ENCODE data around the gene PPP1R15B.

Gene PPP1R15B

DNA sequence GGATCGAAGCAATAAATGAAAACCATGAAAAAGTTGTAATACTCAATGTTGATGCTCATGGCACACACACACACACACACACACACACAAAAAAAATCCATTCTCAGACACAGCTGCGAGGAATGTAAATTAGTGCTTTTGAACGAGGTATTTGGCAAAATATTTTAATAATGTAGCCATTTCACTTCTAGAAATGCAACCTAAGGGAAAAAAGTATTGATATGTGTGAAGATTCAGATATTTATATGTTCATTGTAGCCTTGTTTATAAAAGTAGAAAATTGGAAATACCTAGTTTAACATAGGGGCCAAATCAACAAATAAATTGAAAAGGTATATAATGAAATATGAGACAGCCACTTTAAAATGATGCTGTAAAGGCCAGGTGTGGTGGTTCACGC is 55.7 kb downstream of the PPP1R15B start:
- no peak overlapping the region for H3K4me3 ChIP-seq (ENCODE audit: low read depth, low read length)
- POLR2A ChIA-PET: no interaction called here
- TF ChIP-seq, protein P1, sequence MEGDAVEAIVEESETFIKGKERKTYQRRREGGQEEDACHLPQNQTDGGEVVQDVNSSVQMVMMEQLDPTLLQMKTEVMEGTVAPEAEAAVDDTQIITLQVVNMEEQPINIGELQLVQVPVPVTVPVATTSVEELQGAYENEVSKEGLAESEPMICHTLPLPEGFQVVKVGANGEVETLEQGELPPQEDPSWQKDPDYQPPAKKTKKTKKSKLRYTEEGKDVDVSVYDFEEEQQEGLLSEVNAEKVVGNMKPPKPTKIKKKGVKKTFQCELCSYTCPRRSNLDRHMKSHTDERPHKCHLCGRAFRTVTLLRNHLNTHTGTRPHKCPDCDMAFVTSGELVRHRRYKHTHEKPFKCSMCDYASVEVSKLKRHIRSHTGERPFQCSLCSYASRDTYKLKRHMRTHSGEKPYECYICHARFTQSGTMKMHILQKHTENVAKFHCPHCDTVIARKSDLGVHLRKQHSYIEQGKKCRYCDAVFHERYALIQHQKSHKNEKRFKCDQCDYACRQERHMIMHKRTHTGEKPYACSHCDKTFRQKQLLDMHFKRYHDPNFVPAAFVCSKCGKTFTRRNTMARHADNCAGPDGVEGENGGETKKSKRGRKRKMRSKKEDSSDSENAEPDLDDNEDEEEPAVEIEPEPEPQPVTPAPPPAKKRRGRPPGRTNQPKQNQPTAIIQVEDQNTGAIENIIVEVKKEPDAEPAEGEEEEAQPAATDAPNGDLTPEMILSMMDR (IDR thresholded peaks at IDR 0.05; ENCODE audit: insufficient read depth, low read length, missing control alignments): no peak
- DNase-seq (ENCODE audit: low read depth, low spot score): no peak
- CTCF ChIA-PET: interaction anchor here (3.2 to 7.3 kb wide), 3 partner anchors 7 to 142 kb away, joined by 11 to 58 read pairs (median 14); partner anchors contain the start of gene GOLT1A

DNA sequence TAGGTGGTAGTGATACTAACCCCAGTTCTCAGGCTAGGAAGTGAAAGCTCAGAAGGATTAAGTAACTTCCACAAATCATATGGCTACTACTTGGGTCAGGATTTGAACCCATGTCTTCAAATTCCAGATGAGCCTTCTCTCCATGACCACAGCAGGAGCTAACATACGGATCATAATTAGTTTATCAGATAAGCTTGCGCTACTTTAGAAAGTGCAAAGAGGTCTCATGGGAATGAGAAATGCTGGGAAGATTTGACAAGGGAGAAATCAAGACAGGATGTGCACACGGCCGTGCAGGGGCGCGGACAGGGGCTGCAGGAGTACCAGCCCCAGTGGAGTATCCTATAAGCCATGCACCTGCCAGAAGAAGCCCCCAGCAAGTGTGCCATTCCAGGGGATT is 57.0 kb downstream of the PPP1R15B start:
- no peak overlapping the region for H3K4me3 ChIP-seq (ENCODE audit: low read depth, low read length)
- DNase-seq (ENCODE audit: low read depth, low spot score): no peak
- ChIA-PET CTCF (interaction anchor here (1.0 to 7.3 kb wide), 10 partner anchors 9 to 192 kb away, joined by 3 to 58 read pairs (median 6); partner anchors contain the start of gene GOLT1A), POLR2A (no interaction called here)
- TF ChIP-seq, protein P1 (IDR thresholded peaks at IDR 0.05; ENCODE audit: insufficient read depth, low read length, missing control alignments): no peak

All from AG04449 (cell line).